GM13977 (cell line): ENCODE measurements around the gene PDP2.
"Not testable (repeated sequence)": the region's sequence is repeated elsewhere in the genome, so short reads cannot be mapped to it uniquely, and the experiment has no call there.

Source experiments
- DNase-seq: peaks from one replicate; pipeline ENCODE4 v3.0.0; 2012; ENCODE audit warnings: low spot score
- CTCF ChIP-seq: IDR thresholded peaks from 2 replicates; pipeline ENCODE4 v1.5.1; 2012; ENCODE audit warnings: mild to moderate bottlenecking, control low read depth; ENCODE audit not compliant: insufficient read depth; ENCODE audit errors: extremely low read depth, missing control alignments
- in situ Hi-C: fragments of 300-500 bp; cut with MboI; formaldehyde crosslinking; loops from one replicate; pipeline ENCODE4 v1.12.0; 2022; ENCODE audit warnings: low sequenced_read_pairs, low pct_unique_long_range_greater_than_20kb, mixed read lengths, inconsistent platforms; ENCODE audit not compliant: unreplicated experiment

Gene PDP2

GRCh38 chr16:66894948-66895688 is 14.8 kb downstream of the PDP2 start:
- TF ChIP-seq CTCF = peak; percentile 94
- in situ Hi-C loops = no loop called here

GRCh38 chr16:66895689-66895979 is 15.3 kb downstream of the PDP2 start:
- DNase-seq = no peak
- in situ Hi-C loops = no loop called here

More at GRCh38 chr16:66894948-66895688, 14.8 kb downstream of the PDP2 start:
- DNase-seq = peak; percentile 75

GRCh38 chr16:66895999-66896398 is 15.7 kb downstream of the PDP2 start:
- TF ChIP-seq CTCF = no peak
- DNase-seq = peak; percentile 5
- in situ Hi-C loops = no loop called here

More at GRCh38 chr16:66895689-66895979, 15.3 kb downstream of the PDP2 start:
- no peak for TF ChIP-seq CTCF

- DNase-seq, in situ Hi-C loops: not testable (repeated sequence)
These were observed 16.4 kb downstream of the PDP2 start for GRCh38 chr16:66896682-66897081.

DNA sequence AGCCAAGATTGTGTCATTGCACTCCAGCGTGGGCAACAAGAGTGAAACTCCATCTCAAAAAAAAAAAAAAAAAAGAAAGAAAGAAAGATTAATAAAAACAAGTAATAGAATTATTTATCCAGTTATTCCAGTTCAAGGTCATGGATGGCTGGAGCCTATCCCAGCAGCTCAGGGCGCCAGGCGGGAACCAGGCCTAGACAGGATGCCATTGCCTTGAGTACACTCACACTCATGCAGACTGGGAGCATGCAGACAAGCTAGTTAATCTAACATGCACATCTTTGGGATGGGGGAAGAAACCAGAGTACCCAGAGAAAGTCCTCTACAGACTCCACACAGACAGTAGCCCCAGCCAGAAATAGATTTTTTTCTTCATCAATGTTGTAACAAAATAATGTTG is 17.9 kb downstream of the PDP2 start:
- TF ChIP-seq CTCF = no peak
- DNase-seq = no peak
- in situ Hi-C loops = no loop called here

DNA sequence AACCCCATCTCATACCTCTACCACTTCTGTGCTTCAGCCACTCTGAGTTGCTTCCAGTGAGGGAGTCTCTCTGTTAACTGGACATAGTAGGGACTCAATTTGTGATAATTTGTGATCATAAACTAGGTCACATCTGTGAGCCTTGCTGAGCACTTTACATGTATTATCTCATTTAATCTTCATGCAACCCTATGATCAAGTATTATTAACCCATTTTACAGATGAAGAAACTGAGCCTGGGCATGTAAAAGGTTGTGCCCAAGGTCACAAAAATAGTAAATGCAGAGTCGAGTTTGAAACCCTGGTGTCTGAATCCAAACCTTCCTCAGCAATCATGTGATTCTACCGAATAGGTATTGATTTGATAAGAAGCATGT is 18.6 kb downstream of the PDP2 start:
- no peak for TF ChIP-seq CTCF
- no peak for DNase-seq
- in situ Hi-C loops = no loop called here

DNA sequence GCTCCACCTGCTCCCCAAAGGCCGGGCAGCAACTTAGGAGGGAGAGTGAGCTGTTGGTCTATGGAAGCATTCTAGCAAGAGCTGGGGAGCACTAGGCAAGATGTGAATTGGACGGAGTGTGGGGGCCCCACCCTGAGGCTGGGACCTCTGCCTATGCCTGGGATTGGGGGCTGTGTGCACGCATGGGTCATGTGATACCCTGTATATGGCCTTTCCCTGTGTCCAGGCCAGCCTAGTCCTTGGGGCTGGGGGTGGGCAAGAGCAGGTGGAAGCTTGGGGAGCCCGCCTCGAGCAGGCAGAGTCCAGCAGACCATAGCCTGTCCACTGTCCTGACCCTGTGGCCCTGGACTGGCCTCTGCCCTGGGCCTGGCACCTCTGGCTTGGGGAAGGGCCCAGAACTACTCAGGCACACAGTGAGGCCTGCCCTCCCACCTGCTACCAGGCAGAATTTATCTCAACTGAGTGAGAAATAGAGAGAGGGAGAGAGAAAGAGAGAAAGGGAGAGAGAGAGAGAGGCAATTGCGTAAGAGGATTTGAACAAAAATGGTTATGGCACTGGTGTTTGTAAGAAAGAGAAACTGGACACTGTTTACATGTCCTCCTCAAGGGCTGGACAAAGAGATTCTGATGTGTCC is 19.1 kb downstream of the PDP2 start:
- in situ Hi-C loops = no loop called here
- no peak for DNase-seq
- no peak for TF ChIP-seq CTCF
